SKM-1 treated with dmso at 0.1 percent for 144 hours (cell line): ENCODE results near the gene WNT2.

Experiments used
- DNase-seq: peaks from one replicate; lab custom pipeline; 2025; ENCODE audit not compliant: unreplicated experiment; lab: John Stamatoyannopoulos, UW

The WNT2 gene

DNA sequence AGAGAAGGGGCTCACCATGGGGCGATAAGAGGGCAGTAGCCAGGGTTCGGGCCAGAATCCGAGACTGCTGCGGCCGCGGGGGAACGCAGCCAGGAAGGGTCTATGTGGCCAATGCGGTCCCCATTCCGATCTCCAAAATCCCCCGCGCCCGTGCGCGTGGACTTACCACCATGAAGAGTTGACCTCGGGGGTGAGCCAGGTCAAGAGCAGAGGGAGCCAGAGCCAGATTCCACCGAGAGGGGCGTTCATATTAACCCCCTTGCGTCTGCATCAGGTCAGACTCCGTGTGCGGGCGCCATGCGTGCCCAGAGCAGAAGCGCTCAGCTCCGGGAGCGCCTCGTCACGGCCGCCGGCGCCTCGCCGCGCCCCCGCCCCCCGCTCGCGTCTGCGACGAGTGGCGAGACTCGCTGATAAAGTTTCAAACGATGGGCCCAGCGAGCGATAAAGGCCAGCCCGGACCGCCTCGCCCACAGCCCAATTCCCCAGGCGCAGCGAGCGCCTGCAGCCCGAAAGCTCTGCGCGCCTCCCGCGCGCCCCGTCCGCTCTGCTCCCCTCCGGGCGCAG lies at the start of gene WNT2:
WNT2 (minus strand) TSS at position 318 of the 564 bp plus-strand sequence; CDS start at position 249, 69 bp downstream.
- DNase-seq: no peak

- no peak for DNase-seq
Observed at GRCh38 chr7:117372073-117372472, 49.2 kb upstream of the WNT2 start.

GRCh38 chr7:117364339-117365080 lies 41.7 kb upstream of the WNT2 start:
- DNase-seq: no peak

- DNase-seq: no peak
Observed at GRCh38 chr7:117362294-117362888, 39.5 kb upstream of the WNT2 start.

GRCh38 chr7:117350027-117350426 lies 27.2 kb upstream of the WNT2 start:
- DNase-seq: no peak

- DNase-seq: no peak
Observed at GRCh38 chr7:117349570-117349969, 26.7 kb upstream of the WNT2 start.

GRCh38 chr7:117347962-117348672 lies 25.3 kb upstream of the WNT2 start:
- DNase-seq: no peak

GRCh38 chr7:117347480-117347879 lies 24.6 kb upstream of the WNT2 start:
- no peak for DNase-seq

DNA sequence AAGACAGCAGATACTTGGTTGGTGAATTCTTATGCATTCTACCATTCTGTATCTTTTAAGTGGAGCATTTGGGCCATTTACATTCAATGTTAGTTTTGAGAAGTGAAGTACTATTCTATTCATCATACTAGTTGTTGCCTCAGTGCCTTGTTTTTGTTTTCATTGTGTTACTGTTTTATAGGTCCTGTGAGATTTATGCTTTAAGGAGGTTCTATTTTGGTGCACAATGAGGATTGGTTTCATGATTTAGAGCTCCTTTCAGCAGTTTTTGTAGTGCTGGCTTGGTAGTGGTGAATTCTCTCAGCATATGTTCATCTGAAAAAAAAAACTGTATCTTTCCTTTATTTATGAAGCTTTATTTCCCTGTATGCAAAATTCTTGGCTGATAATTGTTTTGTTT lies 23.3 kb upstream of the WNT2 start:
- no peak for DNase-seq

DNA sequence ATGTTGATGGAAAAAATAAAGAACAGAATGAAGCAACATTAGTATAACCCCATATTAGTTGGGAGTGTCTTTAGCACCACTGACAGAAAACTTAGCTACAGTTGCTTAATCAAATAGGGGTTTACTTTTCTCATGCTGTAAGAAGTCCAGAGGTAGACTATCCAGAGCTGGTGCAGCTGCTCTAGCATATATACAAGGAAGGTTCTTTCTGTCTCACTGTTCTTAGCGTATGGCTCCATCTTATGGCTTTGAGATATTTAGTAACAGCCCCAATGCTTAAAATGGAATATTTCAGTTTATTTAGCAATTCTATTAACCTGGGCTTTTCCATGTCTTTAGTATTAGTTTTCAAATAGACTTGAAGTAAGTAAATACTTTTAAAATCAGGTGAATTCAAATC lies 15.2 kb upstream of the WNT2 start:
- no peak for DNase-seq

- no peak for DNase-seq
Observed at GRCh38 chr7:117333168-117333567, 10.3 kb upstream of the WNT2 start.

DNA sequence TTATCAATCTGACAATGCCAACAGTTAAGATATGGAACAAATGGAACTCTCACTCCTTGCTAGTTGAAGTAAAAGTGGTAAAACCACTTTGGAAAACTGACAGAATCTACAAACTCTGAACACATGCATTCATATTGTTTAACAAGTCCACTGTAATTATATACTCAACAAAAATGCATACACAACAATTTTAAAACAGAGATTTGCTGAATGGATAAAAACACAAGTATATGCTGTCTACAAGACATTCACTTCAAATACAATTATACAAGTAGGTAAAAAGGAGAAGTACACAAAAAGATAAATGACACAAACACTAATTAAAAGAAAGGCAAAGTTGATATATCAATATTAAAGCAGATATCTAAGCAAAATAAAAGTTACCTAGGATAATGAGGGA lies 9.2 kb upstream of the WNT2 start:
- DNase-seq: no peak

- no peak for DNase-seq
Observed at GRCh38 chr7:117325836-117326235, 3.0 kb upstream of the WNT2 start.

DNA sequence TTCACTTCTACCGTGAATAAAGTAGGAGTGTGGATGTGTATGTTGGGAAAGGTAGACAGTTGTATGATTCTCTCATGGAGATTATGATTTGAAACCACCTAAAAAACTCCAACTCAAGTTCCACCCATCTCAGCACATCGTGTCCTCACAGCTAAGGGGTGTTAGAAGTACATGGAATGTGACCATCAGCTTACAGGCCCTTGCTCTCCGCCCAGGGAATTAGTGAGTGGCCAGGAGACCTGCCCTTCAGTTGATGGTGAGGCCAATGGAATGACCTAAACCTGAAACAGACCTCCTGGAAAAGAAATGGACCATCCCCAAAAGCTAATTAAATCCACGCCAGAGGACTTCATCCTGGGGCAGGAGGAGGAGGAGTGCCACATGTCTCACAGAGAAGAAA lies 2.1 kb upstream of the WNT2 start:
- no peak for DNase-seq

- no peak for DNase-seq
Observed at GRCh38 chr7:117323851-117324711, 1.2 kb upstream of the WNT2 start.

DNA sequence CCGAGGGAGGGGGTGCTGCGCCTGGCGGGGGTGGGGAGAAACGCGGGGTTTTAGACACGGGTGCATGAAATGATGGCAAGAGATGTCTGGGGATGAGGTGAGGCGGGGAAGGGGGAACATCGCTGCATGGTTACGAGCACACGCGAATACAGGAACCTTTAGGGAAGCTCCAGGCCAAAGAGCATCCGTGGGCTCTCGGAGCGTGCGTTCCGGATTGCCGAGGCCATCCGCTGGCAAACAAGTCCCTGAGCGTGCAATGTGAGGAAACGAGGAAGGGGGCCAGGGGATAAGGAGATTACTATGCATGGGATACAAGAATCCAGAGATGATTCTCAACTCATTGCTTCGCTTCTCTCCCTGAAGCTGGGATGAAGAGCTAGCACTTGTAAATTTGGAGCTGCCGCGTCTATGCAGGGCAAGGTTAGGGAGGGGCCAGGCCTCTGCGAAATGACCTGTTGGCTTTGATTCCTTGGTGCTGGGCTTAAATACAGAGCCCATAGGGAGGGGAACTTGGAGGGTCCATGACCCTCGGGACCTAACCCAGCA lies 520 bp upstream of the WNT2 start:
- no peak for DNase-seq

DNA sequence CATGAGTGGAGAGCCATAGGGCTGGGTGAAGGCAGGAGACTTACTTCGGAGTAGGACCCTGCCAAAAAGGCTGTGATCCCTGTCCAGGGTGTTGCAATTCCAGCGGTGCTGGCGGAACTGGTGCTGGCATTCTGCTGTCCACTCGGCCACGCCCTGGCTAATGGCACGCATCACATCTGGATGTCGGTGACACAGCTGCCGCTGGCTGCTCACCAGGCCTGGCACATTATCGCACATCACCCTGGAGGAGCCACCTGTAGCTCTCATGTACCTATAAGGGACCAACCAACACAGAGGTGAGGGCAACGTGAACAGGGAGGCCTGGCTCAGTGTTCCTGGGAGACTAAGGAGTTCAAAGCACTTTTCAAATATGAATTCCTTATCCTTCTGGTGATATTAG lies 2.3 kb downstream of the WNT2 start:
- DNase-seq: no peak

GRCh38 chr7:117319181-117319580 lies 3.7 kb downstream of the WNT2 start:
- no peak for DNase-seq

GRCh38 chr7:117313582-117313981 lies 9.3 kb downstream of the WNT2 start:
- no peak for DNase-seq
